Progenitor cell of endocrine pancreas (in vitro differentiated cells): Measurements from ENCODE around the gene KCNAB2. TPM values are rescaled to one million over a fixed set of nuclear protein-coding genes. Genes with fewer than 3 reads are reported as not detected.
"Not testable (repeated sequence)": the region's sequence is repeated elsewhere in the genome, so short reads cannot be mapped to it uniquely, and the experiment has no call there.

Source experiments
- DNase-seq: peaks from one replicate; pipeline ENCODE4 v3.0.0; 2021; ENCODE audit warnings: low spot score; ENCODE audit not compliant: unreplicated experiment
- H3K27ac Mint-ChIP-seq: 2 replicates; pipeline ENCODE4 v1.8.0; 2021; ENCODE audit warnings: mild to moderate bottlenecking, moderate library complexity, mixed read lengths
- H3K27me3 Mint-ChIP-seq: 2 replicates; pipeline ENCODE4 v1.8.0; 2021; ENCODE audit warnings: mixed read lengths
- H3K36me3 Mint-ChIP-seq: 2 replicates; pipeline ENCODE4 v1.8.0; 2022; ENCODE audit warnings: mixed read lengths; ENCODE audit not compliant: insufficient read depth
- H3K4me1 Mint-ChIP-seq: 2 replicates; pipeline ENCODE4 v1.8.0; 2021; ENCODE audit warnings: low read depth, mixed read lengths
- H3K4me3 Mint-ChIP-seq: 2 replicates; pipeline ENCODE4 v1.8.0; 2021; ENCODE audit warnings: low read depth, mild to moderate bottlenecking, moderate library complexity, mixed read lengths
- H3K9me3 Mint-ChIP-seq: 2 replicates; pipeline ENCODE4 v1.8.0; 2021; ENCODE audit warnings: low read depth, mixed read lengths
- total RNA-seq: library from RNA; stranded (reverse); gene quantifications from 2 replicates; pipeline ENCODE4 v1.2.1, GENCODE V29; 2021
- TF ChIP-seq, protein P1 (sequence below): fragments of 200-600 bp; sonication (generic); IDR thresholded peaks from one replicate; pipeline ENCODE4 v1.5.0; 2021; ENCODE audit warnings: antibody characterized with exemption, mild to moderate bottlenecking; ENCODE audit not compliant: unreplicated experiment

Gene KCNAB2
- total RNA-seq, 1 donor from 2014 or later = 6.9 TPM

DNA sequence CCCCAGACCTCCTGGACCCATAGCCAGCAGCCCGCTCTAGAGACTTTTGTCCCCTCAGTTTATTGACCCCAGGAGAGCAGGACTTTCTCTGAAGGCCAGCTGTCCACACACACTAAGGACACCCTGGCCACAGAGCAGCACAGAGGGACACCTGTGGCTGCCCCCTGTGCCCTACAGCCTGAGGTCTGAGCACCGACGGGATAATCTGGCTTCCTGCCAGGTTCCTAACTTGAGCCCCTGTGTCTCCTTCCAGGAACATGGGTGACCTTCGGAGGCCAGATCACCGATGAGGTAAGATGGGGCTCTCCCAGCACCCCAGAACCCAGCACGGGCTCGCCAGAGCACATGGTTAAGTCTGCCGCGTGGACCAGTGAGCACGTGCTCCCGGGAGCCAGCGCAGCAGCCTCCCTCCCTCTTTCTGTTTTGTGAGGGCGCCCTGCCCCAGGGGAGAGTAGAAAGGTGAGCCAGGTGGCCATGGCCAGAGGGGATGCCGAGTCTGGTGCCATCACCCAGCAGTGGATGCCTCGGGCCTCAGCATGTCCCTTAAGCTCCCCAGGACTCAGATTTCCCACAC, 27.9 kb downstream of the KCNAB2 start:
- Mint-ChIP-seq H3K36me3 (no peaks in the 10 kb centered on the region), H3K4me3 (no peak overlapping the region), H3K27ac (no peak overlapping the region), H3K9me3 (no peaks in the 10 kb centered on the region), H3K27me3 (peaks cover 11% of the 10 kb centered on the region), H3K4me1 (no peaks in the 10 kb centered on the region)
- TF ChIP-seq, protein P1, sequence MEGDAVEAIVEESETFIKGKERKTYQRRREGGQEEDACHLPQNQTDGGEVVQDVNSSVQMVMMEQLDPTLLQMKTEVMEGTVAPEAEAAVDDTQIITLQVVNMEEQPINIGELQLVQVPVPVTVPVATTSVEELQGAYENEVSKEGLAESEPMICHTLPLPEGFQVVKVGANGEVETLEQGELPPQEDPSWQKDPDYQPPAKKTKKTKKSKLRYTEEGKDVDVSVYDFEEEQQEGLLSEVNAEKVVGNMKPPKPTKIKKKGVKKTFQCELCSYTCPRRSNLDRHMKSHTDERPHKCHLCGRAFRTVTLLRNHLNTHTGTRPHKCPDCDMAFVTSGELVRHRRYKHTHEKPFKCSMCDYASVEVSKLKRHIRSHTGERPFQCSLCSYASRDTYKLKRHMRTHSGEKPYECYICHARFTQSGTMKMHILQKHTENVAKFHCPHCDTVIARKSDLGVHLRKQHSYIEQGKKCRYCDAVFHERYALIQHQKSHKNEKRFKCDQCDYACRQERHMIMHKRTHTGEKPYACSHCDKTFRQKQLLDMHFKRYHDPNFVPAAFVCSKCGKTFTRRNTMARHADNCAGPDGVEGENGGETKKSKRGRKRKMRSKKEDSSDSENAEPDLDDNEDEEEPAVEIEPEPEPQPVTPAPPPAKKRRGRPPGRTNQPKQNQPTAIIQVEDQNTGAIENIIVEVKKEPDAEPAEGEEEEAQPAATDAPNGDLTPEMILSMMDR = no peak
- DNase-seq = no peak

DNA sequence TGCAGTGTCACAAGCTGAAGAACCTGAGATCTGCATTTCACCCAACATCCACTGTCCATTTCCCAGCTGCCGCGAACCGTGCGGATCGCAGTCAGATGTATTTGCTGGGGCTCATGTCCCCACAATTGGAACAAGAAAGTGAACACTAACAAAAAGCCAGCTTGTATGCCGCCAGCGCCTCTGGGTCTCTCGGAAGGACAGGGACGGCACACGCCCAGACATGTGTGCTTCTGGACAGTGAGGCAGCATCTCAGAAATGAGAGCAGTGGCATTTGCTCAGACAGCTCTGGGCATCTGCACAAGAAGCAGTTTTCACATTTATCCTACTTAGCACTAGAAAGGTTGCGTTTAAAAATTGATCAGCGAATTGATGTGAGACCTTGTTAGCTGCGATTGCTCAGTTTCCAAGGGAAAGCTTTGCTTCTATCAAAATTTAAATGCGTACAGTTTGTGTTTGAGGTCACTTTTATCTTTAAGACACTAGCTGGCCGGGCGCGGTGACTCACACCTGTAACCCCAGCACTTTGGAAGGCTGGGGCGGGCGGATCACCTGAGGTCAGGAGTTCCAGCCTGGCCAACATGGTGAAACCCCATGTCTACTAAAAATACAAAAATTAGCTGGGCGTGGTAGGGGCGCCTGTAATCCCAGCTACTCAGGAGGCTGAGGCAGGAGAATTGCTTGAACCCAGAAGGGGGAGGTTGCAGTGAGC, 28.7 kb downstream of the KCNAB2 start:
- no peak overlapping the region for H3K27ac Mint-ChIP-seq
- H3K9me3 Mint-ChIP-seq = no peaks in the 10 kb centered on the region
- TF ChIP-seq, protein P1 = no peak
- H3K4me1 Mint-ChIP-seq = no peaks in the 10 kb centered on the region
- H3K4me3 Mint-ChIP-seq = no peak overlapping the region
- H3K36me3 Mint-ChIP-seq = no peaks in the 10 kb centered on the region
- H3K27me3 Mint-ChIP-seq = peaks cover 11% of the 10 kb centered on the region
- DNase-seq = no peak

DNA sequence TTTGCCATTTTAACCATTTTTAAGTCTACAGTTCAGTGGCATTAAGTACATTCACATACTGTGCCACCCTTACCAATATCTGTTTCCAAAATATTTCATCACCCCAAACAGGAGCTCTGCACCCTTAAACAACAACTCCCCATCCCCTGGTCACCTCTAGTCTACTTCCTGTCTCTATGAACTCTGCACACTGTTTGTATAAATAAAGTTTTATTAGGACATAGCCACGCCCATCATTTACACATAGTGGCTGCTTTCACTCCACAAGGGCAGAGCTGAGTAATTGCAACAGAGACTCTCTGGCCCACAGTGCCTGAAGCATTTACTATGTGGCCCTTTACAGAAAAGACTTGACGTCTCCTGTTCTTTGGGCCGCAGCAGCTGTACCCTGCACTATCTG, 30.1 kb downstream of the KCNAB2 start:
- Mint-ChIP-seq H3K27me3 (peaks cover 14% of the 10 kb centered on the region), H3K4me1 (no peaks in the 10 kb centered on the region), H3K9me3 (no peaks in the 10 kb centered on the region), H3K4me3 (no peak overlapping the region), H3K27ac (no peak overlapping the region), H3K36me3 (no peaks in the 10 kb centered on the region)
- no peak for DNase-seq
- TF ChIP-seq, protein P1 = no peak

DNA sequence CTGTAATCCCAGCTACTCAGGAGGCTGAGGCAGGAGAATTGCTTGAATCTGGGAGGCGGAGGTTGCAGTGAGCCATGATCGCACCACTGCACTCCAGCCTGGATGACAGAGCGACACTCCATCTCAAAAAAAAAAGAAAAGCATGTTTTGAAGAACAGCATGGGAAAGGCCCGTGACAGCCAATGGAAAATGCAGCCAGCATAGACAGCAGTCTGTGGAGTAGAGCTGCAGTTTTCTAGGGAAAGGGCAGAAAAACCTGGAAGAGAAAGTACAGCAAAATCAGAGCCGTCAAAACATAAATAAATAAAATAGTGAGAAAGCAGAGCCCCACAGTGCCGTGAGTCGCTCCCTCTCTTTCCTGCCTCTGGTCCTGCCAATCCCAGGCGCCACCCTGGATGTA, 31.4 kb downstream of the KCNAB2 start:
- not testable (repeated sequence) for H3K9me3 Mint-ChIP-seq, H3K4me1 Mint-ChIP-seq, H3K4me3 Mint-ChIP-seq, H3K27ac Mint-ChIP-seq, H3K36me3 Mint-ChIP-seq, DNase-seq
- H3K27me3 Mint-ChIP-seq = peaks cover 14% of the 10 kb centered on the region

DNA sequence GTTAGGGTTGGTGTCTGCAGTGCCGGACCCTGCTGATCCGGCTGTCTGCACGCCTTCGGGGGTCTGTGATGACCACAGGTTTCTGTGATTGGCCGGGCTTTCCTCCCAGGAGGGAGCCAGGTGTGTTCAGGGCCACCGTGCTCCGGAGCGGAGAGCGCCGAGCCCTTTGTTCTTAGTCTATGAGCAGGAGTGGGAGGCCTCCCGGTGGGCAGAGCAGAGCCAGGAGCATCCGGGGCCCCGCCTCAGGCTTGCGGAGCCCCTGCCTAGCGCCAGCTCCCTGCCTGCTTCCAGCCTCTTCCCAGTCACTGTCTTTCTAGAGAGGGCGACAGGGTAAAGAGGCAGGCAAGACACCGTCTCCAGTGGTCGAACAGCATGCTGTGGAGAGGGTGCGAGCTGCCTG, 31.8 kb downstream of the KCNAB2 start:
- H3K4me1 Mint-ChIP-seq = no peaks in the 10 kb centered on the region
- no peaks in the 10 kb centered on the region for H3K9me3 Mint-ChIP-seq
- no peak for DNase-seq
- no peak overlapping the region for H3K4me3 Mint-ChIP-seq
- TF ChIP-seq, protein P1 = no peak
- H3K36me3 Mint-ChIP-seq = no peaks in the 10 kb centered on the region
- peaks cover 14% of the 10 kb centered on the region for H3K27me3 Mint-ChIP-seq
- H3K27ac Mint-ChIP-seq = no peak overlapping the region

DNA sequence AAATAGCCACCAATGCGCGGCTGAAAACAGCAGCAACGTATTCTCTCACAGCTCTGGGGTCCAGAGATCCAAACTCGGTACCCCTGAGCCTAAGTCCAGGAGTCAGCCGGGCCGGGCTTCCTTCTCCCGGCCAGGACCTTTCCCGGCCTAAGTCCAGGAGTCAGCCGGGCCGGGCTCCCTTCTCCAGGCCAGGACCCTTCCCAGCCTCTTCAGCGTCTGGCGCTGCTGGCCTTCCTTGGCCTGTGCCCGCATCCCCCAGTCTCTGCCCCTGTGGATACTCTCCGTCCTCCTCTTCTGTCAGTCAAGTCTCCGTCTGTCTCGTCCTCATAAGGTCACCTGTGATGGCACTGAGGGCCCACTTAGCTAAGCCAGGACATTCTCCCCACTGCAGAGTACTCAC, 32.2 kb downstream of the KCNAB2 start:
- Mint-ChIP-seq H3K27me3 (peaks cover 14% of the 10 kb centered on the region), H3K4me3 (no peak overlapping the region), H3K36me3 (no peaks in the 10 kb centered on the region), H3K4me1 (no peaks in the 10 kb centered on the region), H3K27ac (no peak overlapping the region), H3K9me3 (no peaks in the 10 kb centered on the region)
- no peak for DNase-seq
- TF ChIP-seq, protein P1 = no peak
